NCI-H146 (cell line): ENCODE measurements around the gene BRICD5.

Source experiments
- DNase-seq: peaks from one replicate; lab custom pipeline; 2025; lab: John Stamatoyannopoulos, UW

The BRICD5 gene

DNA sequence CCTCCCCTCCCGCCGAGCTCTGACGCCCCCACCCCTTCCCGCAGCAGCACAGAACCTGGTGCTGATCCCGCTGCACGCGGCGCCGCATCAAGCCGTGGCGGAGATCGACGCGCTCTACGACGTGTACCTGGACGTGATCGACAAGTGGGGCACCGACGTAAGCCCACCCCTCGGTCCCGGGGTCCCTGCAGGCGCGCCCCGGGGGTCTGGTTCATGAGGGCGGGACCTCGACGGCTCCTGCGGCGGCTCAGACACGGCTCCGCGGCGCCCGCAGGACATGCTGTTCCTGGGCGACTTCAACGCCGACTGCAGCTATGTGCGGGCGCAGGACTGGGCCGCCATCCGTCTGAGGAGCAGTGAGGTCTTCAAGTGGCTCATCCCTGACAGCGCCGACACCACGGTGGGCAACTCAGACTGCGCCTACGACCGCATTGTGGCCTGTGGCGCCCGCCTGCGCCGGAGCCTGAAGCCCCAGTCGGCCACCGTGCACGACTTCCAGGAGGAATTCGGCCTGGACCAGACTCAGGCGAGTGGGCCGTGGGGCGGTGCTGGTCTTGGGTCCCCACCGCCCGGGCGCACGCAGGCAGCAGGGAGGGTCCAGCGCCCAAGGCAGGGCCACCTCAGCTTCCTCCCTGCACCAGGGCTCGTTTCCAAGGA is 27.0 kb upstream of the BRICD5 start:
- DNase-seq, result no peak

GRCh38 chr16:2237102-2237482 is 26.4 kb upstream of the BRICD5 start:
- peak; percentile 38 for DNase-seq

GRCh38 chr16:2236337-2237101 is 25.9 kb upstream of the BRICD5 start, which contains the start of gene DNASE1L2:
Gene DNASE1L2 (plus strand): TSS chr16:2236444. CDS start chr16:2236817, 373 bp downstream.
- peak; percentile 53 for DNase-seq

DNA sequence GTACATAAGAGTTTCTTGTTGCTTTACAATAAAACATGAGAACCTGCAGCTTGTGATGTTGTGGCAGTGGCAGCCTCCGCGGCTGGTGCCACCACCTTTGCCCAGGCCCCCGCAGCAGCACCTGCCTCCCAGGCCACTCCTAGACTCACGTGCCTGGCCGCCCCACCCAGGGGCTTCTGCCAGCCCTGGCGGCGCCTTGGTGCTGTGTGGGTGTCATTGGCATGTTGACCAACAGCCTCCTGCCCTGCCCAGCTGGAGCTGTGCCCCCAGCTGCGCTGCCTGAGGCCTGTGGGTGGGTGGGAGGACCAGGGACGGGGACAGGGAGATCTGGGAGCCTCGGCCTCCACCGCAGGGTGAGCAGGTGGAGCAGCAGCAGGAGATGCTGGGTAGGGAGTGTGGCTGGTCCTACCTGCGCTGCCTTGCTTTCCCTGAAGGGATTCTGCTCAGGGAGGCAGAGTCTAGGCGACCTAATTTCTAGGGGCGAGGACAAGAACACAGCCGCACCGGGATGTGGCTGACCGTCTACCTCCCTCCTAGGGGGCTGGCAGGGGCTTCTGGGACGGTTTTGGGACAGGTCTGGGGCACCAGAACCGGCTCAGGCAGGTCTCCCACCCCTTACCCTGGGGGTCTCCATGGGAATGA is 25.2 kb upstream of the BRICD5 start:
- DNase-seq, result no peak

DNA sequence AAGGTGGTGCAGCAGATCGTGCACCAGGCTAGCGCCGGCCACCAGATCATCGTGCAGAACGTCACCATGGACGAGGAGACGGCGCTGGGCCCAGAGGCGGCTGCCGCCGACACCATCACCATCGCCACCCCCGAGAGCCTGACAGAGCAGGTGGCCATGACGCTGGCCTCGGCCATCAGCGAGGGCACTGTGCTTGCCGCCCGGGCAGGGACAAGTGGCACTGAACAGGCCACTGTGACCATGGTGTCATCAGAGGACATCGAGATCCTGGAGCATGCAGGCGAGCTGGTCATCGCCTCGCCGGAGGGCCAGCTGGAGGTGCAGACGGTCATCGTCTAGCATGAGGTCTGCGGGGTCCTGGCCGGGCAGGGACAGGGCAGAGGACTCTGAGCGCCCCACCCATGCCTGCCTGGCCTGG is 24.6 kb upstream of the BRICD5 start:
- DNase-seq, result no peak

DNA sequence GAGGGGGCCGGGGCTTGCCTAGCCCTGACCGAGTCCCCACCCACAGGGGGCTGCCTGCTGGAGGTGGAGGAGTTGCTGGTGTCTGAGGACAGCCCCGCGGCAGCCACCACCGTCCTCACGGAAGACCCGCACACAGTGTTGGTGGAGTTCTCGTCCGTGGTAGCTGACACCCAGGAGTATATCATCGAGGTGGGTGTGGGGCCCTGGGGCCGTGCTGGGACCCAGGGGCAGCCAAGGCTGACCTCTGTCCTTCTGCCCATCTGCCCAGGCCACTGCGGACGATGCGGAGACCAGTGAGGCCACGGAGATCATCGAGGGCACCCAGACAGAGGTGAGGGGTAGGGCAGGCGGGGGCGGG is 24.1 kb upstream of the BRICD5 start:
- no peak for DNase-seq

GRCh38 chr16:2233872-2234812 is 23.5 kb upstream of the BRICD5 start:
- no peak for DNase-seq

- no peak for DNase-seq
Observed at GRCh38 chr16:2233046-2233775, 22.5 kb upstream of the BRICD5 start.

GRCh38 chr16:2232094-2232990 is 21.7 kb upstream of the BRICD5 start:
- DNase-seq, result no peak

DNA sequence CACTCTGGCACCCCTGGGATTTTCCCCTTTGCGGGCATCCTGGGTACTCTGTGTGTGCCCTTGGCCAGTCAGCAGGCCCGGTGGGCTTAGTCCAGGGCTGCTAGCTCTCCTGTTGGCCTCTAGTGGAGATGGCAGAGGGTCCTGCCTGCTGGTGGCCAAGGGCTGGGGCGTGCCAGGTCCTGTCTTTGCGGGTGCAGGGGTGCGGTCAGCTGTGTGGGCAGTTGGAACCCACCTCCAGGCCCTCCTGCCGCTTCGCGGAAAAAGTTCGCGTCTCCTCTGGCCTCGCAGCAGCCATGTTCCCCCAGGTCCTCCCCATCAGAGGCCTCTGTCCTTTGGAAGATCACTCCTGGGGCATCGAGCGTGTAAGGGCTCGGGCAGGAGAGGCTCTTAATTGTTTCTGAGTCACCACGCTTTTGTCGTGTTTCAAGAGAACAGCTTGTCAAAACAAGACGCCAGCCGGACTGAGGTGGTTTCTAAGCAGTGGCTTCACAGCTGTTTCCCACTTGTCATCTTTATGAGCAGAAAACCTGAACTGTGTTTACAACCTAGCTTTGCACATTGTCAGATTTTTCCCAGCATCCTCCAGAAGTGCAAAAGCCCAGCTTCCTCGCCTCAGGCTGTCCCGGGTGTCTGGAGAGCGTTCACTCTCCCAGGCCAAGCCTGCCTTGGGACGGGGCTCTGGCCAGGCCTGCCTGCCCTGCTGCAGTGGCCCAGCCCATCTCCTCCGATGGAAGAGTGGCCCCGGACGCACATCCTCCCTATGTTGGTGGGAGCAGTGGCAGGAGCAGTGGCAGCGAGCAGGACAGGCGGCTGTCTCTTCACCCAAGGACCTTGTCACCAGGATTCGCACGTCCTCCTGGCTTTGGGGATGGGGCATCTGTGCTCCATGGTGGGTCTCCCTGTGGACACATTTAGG is 20.6 kb upstream of the BRICD5 start:
- DNase-seq, result no peak

DNA sequence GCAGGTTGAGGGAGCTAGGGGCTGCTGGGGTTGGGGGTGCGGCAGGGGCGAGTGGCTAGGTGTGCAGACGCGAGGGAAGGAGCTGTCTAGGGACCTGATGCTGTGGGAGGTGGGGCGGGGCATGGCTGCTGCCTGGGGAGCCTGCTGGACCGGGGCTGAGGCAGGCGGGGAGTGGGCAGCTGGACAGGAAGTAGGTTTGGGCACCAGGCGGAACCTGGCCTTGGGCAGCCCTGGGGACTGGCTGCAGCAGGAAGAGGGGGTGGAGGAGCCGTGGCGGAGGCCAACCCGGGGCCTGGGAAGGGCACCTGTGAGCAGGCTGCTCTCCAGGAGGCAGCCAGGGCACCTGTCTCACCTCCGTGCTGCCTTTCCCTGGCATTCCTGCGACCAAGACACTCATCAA is 19.7 kb upstream of the BRICD5 start:
- DNase-seq, result no peak

- no peak for DNase-seq
Observed at GRCh38 chr16:2229632-2230250, 19.1 kb upstream of the BRICD5 start.

DNA sequence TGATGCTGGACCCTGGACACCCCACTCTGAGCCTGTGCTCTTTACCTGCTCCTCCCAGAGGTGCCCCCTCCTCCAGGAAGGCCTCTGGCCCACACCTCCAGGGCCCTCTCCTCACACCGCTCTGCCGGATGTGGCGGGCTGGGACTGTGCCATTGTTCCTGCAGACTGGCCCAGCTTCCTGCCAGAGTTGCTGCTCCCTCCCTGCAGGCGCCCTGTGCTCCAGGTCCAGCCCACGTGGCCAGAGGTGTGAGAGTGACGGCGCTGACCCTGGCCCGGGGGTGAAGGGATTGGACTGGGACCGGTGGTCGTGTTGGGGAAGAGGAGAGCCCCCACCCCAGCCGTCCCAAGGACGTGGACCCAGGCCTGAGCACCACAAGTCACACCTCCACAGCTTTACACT is 18.4 kb upstream of the BRICD5 start:
- DNase-seq, result no peak

DNA sequence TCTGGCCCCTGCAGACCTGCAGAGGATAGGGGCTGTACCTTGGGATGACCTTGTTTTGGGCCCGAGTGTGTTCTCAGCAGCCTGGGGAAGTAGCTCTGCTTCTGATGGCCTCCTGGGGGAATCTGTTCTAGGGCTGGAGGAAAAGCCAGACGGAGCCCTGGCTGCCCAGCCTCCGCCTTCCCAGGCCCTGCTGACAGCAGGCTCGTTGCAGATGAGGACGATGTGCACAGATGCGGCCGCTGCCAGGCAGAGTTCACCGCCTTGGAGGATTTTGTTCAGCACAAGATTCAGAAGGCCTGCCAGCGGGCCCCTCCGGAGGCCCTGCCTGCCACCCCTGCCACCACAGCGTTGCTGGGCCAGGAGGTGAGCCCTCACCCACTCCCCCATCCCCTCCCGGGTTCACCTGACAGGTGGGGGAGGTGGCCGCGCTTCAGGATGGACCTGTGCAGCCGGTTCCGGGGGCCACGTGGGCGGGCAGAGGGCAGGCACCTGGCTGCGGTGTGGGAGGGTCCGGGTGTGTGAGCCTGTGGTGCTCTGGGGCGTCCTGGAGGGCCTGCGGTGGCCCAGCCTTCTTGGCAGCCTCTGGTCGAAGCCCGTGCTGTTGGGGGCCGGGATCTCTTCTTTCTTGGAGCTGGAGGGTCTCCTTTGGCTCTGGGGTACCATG is 17.6 kb upstream of the BRICD5 start:
- no peak for DNase-seq

GRCh38 chr16:2226918-2227317 is 16.3 kb upstream of the BRICD5 start:
- DNase-seq, result no peak

DNA sequence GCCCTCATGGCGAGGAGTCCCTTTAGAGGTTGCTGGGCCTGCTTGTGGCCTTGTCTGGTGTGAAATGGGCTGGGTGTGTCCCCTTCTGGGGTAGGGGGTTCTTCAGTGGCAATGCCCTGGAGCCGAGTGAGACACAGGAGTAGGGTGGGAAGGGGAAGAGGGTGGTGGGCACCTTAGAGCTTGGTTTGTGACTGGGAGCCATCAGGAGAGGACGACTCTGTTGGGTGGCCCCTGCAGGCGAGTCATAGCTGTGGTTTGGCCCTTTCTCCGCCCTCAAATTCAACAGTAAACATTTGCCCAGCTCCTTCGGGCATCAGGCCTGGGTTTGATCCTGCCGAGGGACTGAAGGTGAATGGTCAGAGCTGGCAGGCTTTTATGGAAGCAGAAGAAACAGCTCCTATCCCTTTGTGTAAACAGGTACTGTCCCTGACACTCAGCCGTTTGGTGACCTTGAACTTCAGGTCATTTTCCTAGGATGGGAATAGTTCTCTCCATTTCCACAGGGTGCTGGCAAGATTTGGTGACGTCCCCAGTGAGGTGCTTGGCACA is 15.7 kb upstream of the BRICD5 start:
- DNase-seq, result no peak

- peak; percentile 72 for DNase-seq
Observed at GRCh38 chr16:2223942-2224486, 13.4 kb upstream of the BRICD5 start.
